Sigmoid colon (tissue), 7 donors: ENCODE data around the gene ELP4. TPM values are rescaled to one million over a fixed set of nuclear protein-coding genes. Genes with fewer than 3 reads are reported as not detected.

Source experiments
- DNase-seq: peaks from one replicate; pipeline ENCODE4 v3.0.0-alpha.2; 2019
- H3K27ac ChIP-seq, 4 donors: fragments of 200-600 bp; sonication (generic); one replicate each; pipeline ENCODE4 v1.5.1; 2016 to 2019; ENCODE audit warnings: mild to moderate bottlenecking in 1 of 4
- H3K27me3 ChIP-seq, 3 donors: fragments of 200-600 bp; sonication (generic); one replicate each; pipeline ENCODE4 v1.5.1; 2019; ENCODE audit warnings: mild to moderate bottlenecking in 1 of 3
- H3K36me3 ChIP-seq, 4 donors: fragments of 200-600 bp; sonication (generic); one replicate each; pipeline ENCODE4 v1.5.1; 2016 to 2019
- H3K4me1 ChIP-seq, 4 donors: fragments of 200-600 bp; sonication (generic); one replicate each; pipeline ENCODE4 v1.5.1; 2017 to 2019
- H3K4me3 ChIP-seq, 4 donors: fragments of 200-600 bp; sonication (generic); one replicate each; pipeline ENCODE4 v1.5.1; 2017 to 2019; ENCODE audit warnings: mild to moderate bottlenecking in 2 of 4, moderate library complexity in 1 of 4
- H3K9me3 ChIP-seq, 4 donors: fragments of 200-600 bp in 3 of 4; sonication (generic) in 3 of 4; one replicate each; pipeline versions ENCODE4 v1.5.1 to v1.6.1; 2013 to 2019
- EP300 ChIP-seq, 4 donors: sonication (generic); formaldehyde crosslinking; IDR thresholded peaks; one replicate each; pipeline ENCODE4 v1.6.1; 2017; ENCODE audit warnings: antibody characterized with exemption in 4 of 4
- POLR2A ChIP-seq, 2 donors: fragments of 450-650 bp; IDR thresholded peaks; one replicate each; pipeline ENCODE4 v1.6.1; 2016; ENCODE audit warnings: antibody characterized with exemption in 2 of 2, mild to moderate bottlenecking in 2 of 2, moderate library complexity in 2 of 2
- POLR2AphosphoS5 ChIP-seq, 4 donors: sonication (generic); formaldehyde crosslinking; IDR thresholded peaks; one replicate each; pipeline ENCODE4 v1.6.1; 2017; ENCODE audit warnings: antibody characterized with exemption in 4 of 4
- WGBS, 2 donors: extraction: QIAGEN DNeasy Blood & Tissue Kit; methylation state at CpG; one replicate each; pipeline ENCODE4 v1.1.7; 2013; 5-methylcytosine and 5-hydroxymethylcytosine counted together
- intact Hi-C: fragments of 100-400 bp; cut with DNase I; formaldehyde crosslinking; loops from one replicate; pipeline ENCODE4 v1.15.1; 2023
- polyA plus RNA-seq, 3 donors: library from polyadenylated mRNA; stranded (reverse); fragments of 200-250 nt; gene quantifications; one replicate each; pipeline ENCODE4 v1.2.3, GENCODE V29; 2013
- total RNA-seq, 4 donors: library from RNA; depleted of rRNA; stranded (reverse); fragments of >200 nt; gene quantifications; one replicate each; pipeline ENCODE4 v1.1.0, GENCODE V29; 2016
- TF ChIP-seq, protein P1 (sequence below), 4 experiments: fragments of 450-650 bp in 3 of 4; fragments of 200-600 bp in 1 of 4; IDR thresholded peaks; one replicate each; pipeline ENCODE4 v1.5.1; 2016 to 2019; ENCODE audit warnings: antibody characterized with exemption in 4 of 4, mild to moderate bottlenecking in 3 of 4, moderate library complexity in 2 of 4
- donor health status: healthy with polysubstance abuse.
- donor health status: Bipolar disorder and iron deficiency.
- donor health status: healthy.

Gene ELP4
- total and polyA plus RNA-seq, 7 donors = 9.0 to 32.7 (median 18.5) TPM

DNA sequence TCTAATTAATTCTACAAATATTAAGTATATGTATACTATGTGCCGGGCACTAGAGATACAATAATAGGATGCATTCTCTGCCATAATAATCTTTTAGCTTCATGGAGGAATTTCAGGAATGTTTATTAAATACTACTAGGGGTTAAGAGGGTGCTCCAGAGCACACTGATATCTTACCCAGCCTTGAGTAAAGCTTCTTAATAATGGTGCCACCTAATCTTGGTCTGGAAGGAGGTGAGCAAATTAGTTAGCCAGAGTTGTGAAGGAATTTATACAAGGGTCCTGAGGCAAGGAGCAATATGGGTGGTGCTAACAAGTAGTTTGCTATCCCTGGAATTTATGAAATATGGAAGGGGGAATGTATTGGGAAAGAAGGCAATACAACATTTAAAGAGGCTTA lies 21.7 kb downstream of the ELP4 start:
- Histone ChIP-seq H3K36me3 (peaks cover 0 to 3% (median under 1%) of the 10 kb centered on the region in 4 donors), H3K9me3 (no peaks in the 10 kb centered on the region), H3K4me1 (no peaks in the 10 kb centered on the region), H3K4me3 (no peak overlapping the region), H3K27ac (no peak overlapping the region), H3K27me3 (no peaks in the 10 kb centered on the region)
- WGBS, 2 donors = 91 to 100% methylated on average over 1 of the region's 1 CpG
- intact Hi-C loops = no loop called here
- TF ChIP-seq POLR2A (IDR thresholded peaks at IDR 0.05) (no peak), EP300 (IDR thresholded peaks at IDR 0.05) (no peak), POLR2AphosphoS5 (IDR thresholded peaks at IDR 0.05) (no peak)
- TF ChIP-seq, protein P1, sequence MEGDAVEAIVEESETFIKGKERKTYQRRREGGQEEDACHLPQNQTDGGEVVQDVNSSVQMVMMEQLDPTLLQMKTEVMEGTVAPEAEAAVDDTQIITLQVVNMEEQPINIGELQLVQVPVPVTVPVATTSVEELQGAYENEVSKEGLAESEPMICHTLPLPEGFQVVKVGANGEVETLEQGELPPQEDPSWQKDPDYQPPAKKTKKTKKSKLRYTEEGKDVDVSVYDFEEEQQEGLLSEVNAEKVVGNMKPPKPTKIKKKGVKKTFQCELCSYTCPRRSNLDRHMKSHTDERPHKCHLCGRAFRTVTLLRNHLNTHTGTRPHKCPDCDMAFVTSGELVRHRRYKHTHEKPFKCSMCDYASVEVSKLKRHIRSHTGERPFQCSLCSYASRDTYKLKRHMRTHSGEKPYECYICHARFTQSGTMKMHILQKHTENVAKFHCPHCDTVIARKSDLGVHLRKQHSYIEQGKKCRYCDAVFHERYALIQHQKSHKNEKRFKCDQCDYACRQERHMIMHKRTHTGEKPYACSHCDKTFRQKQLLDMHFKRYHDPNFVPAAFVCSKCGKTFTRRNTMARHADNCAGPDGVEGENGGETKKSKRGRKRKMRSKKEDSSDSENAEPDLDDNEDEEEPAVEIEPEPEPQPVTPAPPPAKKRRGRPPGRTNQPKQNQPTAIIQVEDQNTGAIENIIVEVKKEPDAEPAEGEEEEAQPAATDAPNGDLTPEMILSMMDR (IDR thresholded peaks at IDR 0.05) = no peak
- no peak for DNase-seq

DNA sequence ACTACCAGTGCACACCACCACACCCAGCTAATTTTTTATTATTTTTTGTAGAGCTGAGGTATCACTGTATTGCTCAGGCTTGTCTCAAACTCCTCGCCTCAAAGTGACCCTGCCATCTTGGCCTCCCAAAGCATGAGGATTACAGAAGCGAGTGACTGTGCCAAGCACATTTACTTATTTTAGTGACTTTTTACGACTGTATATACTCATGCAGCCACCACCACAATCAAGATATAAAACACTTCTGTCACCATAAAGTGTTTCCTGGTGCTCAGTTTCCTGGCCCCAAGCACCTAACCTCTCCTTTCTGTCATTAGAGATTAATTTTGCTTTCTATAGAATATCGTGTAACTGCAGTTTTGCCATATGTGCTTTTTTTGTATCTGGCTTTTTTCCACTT lies 25.9 kb downstream of the ELP4 start:
- no peaks in the 10 kb centered on the region for H3K4me1 ChIP-seq
- TF ChIP-seq POLR2A (IDR thresholded peaks at IDR 0.05) (no peak), POLR2AphosphoS5 (IDR thresholded peaks at IDR 0.05) (no peak), EP300 (IDR thresholded peaks at IDR 0.05) (no peak)
- TF ChIP-seq, protein P1 (IDR thresholded peaks at IDR 0.05) = no peak
- no peaks in the 10 kb centered on the region for H3K9me3 ChIP-seq
- intact Hi-C loops = no loop called here
- DNase-seq = no peak
- H3K4me3 ChIP-seq = no peak overlapping the region
- no peaks in the 10 kb centered on the region for H3K27me3 ChIP-seq
- peaks cover 0 to 23% (median 2%) of the 10 kb centered on the region in 4 donors for H3K36me3 ChIP-seq
- no peak overlapping the region for H3K27ac ChIP-seq
- WGBS, 2 donors = 42 to 76% methylated on average over 4 of the region's 4 CpGs

DNA sequence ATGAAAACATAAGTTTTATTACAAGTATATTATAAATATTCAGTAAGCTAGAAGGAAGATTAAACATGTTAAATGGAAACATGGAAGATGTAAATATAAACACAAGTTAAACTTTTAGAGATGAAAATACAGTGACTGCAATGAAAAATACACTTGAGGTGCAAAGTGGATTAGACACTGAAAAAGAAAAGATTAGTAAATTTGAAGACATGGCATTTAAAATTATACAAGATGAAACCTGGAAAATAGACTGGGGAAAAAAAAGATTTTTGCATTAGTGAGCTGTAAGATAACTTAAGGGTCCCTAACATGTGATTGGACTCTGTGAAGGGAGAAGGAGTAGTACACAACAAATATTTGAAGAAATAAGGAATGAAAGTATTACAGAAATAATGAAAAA lies 33.3 kb downstream of the ELP4 start:
- Histone ChIP-seq H3K36me3 (peaks cover 0 to 38% (median 6%) of the 10 kb centered on the region in 4 donors), H3K9me3 (no peaks in the 10 kb centered on the region), H3K27me3 (no peaks in the 10 kb centered on the region), H3K27ac (no peak overlapping the region), H3K4me1 (no peaks in the 10 kb centered on the region), H3K4me3 (no peak overlapping the region)
- no peak for TF ChIP-seq EP300 (IDR thresholded peaks at IDR 0.05)
- TF ChIP-seq POLR2AphosphoS5 (IDR thresholded peaks at IDR 0.05) = no peak
- TF ChIP-seq, protein P1 (IDR thresholded peaks at IDR 0.05) = no peak
- TF ChIP-seq POLR2A (IDR thresholded peaks at IDR 0.05) = no peak
- DNase-seq = no peak
- intact Hi-C loops = no loop called here

DNA sequence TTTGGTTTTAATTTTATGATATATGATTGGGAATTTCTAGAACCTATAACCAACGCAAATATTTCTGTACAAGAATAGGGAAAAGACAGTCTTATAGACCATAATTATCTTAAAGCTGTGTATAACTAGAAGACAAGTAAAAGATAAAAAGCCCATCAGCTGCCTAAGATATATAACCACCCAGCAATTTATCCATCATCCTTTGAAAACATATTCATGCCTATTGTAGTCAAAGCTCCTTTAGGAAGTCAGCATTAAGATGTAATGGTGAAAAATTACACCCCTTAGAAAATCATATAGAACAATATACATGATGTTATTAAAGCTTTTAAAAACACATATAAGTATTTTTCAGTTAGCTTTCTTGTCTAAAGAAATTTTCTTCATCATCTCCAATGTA lies 46.4 kb downstream of the ELP4 start:
- intact Hi-C loops = no loop called here
- no peak for DNase-seq
- 90 to 96% methylated on average over 1 of the region's 1 CpG for WGBS, 2 donors
- Histone ChIP-seq H3K27ac (no peak overlapping the region), H3K4me1 (peaks cover 0 to 13% (median 10%) of the 10 kb centered on the region in 4 donors), H3K9me3 (no peaks in the 10 kb centered on the region), H3K36me3 (no peaks in the 10 kb centered on the region), H3K27me3 (no peaks in the 10 kb centered on the region), H3K4me3 (no peak overlapping the region)
- TF ChIP-seq POLR2AphosphoS5 (IDR thresholded peaks at IDR 0.05) = no peak
- TF ChIP-seq, protein P1 (IDR thresholded peaks at IDR 0.05) = no peak
- no peak for TF ChIP-seq POLR2A (IDR thresholded peaks at IDR 0.05)
- TF ChIP-seq EP300 (IDR thresholded peaks at IDR 0.05) = no peak

DNA sequence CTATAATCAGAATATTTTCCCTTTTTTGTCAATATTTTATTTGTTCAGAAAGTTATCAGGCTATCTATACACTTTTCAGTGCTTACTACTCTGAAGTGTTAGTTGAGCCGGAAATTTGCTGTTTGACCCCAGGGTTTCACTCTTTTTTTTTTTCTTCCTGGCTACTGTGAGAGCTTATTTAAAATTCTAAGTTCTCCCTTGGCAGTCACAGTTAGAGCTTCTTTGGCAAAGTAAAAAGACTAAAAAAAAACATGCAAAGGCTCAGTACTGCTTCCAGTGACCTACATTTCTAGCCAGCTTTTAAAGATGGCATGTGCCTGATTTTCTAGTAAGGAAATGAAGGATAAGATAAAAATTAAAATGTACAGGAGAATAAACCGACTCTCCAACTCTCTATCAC lies 48.4 kb downstream of the ELP4 start:
- H3K36me3 ChIP-seq = no peaks in the 10 kb centered on the region
- 74 to 89% methylated on average over 2 of the region's 2 CpGs for WGBS, 2 donors

More for the DNA sequence above, 48.4 kb downstream of the ELP4 start:
- H3K4me1 ChIP-seq = peaks cover 0 to 13% (median 10%) of the 10 kb centered on the region in 4 donors
- no peaks in the 10 kb centered on the region for H3K27me3 ChIP-seq
- no peaks in the 10 kb centered on the region for H3K9me3 ChIP-seq
- intact Hi-C loops = no loop called here
- no peak for TF ChIP-seq POLR2AphosphoS5 (IDR thresholded peaks at IDR 0.05)
- H3K27ac ChIP-seq = no peak overlapping the region
- DNase-seq = no peak
- no peak overlapping the region for H3K4me3 ChIP-seq
